HuH-7 (cell line): ENCODE results near the gene C2orf42.
"Not testable (repeated sequence)": the region's sequence is repeated elsewhere in the genome, so short reads cannot be mapped to it uniquely, and the experiment has no call there.

ENCODE experiments used
- DNase-seq: peaks from one replicate; pipeline ENCODE4 v3.0.0; 2011; ENCODE audit warnings: low spot score

Gene C2orf42

DNA sequence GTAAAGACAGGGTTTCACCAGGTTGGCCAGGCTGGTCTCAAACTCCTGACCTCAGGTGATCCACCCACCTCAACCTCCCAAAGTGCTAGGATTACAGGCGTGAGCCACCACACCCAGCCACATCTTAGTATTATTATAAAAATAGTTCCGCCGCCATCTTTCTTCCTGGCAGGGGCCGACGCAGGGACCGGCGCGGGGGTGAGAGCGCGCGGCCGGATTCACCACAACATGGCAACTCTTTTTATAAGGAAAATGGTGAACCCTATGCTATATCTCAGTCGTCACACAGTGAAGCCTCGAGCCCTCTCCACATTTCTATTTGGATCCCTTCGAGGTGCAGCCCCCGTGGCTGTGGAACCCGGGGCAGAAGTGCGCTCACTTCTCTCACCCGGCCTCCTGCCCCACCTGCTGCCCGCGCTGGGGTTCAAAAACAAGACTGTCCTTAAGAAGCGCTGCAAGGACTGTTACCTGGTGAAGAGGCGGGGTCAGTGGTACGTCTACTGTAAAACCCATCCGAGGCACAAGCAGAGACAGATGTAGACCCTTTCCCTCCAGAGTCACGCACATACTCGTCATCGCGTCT is 88.4 kb downstream of the C2orf42 start:
- not testable (repeated sequence) for DNase-seq

DNA sequence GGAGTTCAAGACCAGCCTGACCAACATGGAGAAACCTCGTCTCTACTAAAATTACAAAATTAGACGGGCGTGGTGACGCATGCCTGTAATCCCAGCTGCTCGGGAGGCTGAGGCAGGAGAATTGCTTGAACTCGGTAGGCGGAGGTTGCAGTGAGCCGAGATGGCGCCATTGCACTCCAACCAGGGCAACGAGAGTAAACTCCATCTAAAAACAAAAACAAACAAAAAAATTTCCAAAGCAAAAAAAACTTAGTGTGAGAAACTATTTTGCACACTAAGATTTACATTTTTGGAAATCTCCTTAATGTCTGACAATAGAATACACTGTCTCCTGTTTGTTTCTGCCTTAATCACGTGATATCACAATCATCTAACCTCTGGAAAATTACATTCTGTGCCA is 89.1 kb downstream of the C2orf42 start:
- not testable (repeated sequence) for DNase-seq

DNA sequence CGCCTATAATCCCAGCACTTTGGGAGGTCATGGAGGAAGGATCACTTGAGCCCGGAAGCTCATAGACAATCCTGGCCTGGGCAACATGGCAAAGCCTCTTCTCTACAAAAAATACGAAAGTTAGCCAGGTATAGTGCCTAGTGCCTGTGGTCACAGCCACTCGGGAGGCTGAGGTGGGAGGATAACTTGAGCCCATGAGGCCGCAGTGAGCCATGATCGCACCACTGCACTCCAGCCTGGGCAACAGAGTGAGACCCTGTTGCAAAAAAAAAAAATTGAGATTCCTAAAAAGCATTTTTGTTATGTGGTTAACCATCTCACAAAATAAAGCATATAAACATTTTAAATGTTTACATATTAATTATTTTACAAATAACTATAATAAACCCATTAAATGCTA is 89.6 kb downstream of the C2orf42 start:
- DNase-seq, result no peak
